Ovary (tissue), 3 donors: Measurements from ENCODE around the gene THADA.

ENCODE experiments used
- CTCF ChIP-seq, 3 donors: fragments of 450-650 bp in 2 of 3; fragments of 200-600 bp in 1 of 3; IDR thresholded peaks; one replicate each; pipeline versions ENCODE4 v1.5.1 to v1.8.0; 2016 to 2022; ENCODE audit warnings: antibody characterized with exemption in 3 of 3, mild to moderate bottlenecking in 1 of 3
- POLR2A ChIP-seq: fragments of 450-650 bp; IDR thresholded peaks from one replicate; pipeline ENCODE4 v1.6.1; 2017; ENCODE audit warnings: antibody characterized with exemption, mild to moderate bottlenecking, moderate library complexity
- donor health status: DM: no; HTN: no; CAD: no.

- TF ChIP-seq POLR2A (no peak), CTCF (IDR thresholded peaks at IDR 0.05) (no peak)
Measured at GRCh38 chr2:43293744-43294695, 301.8 kb downstream of the THADA start.
